ENCODE data around the gene KRTAP9-6.
"Not testable (repeated sequence)": the region's sequence is repeated elsewhere in the genome, so short reads cannot be mapped to it uniquely, and the experiment has no call there.

Gene KRTAP9-6, protein sequence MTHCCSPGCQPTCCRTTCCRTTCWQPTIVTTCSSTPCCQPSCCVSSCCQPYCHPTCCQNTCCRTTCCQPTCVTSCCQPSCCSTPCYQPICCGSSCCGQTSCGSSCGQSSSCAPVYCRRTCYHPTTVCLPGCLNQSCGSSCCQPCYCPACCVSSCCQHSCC

DNA sequence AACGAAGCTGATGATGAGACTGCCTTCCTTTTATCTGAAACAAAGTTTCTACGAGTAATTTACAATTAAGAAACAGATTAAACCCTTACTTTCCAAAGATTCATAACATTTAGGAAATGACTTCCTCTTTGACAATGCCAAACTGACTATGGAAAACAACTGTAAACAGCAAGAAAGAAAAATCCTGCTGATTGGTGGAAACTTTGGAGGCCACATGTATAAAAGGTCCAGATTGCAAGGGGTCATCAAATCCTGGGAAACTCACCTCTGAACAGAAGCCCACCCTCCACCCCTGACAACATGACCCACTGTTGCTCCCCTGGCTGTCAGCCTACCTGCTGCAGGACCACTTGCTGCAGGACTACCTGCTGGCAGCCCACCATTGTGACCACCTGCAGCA is at the start of gene KRTAP9-6:
TSS of gene KRTAP9-6 (plus strand) at position 301 of the 400 bp plus-strand sequence. CDS start at position 301, 0 bp downstream.
- DNase-seq: no peak

DNA sequence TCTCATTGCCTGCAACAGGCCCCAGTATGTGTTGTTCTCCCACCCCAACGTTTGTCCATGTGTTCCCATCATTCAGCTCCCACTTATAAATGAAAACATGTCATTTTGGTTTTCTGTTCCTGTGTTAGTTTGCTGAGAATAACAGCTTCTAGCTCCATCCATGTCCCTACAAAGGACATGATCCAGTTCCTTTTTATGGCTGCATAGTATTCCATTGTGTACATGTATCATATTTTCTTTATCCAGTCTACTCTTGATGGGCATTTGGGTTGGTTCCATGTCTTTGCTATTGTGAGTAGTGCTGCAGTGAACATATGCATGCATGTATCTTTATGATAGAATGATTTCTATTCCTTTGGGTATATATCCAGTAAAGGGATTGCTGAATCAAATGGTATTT is 49.5 kb upstream of the KRTAP9-6 start:
- no peak for DNase-seq

DNA sequence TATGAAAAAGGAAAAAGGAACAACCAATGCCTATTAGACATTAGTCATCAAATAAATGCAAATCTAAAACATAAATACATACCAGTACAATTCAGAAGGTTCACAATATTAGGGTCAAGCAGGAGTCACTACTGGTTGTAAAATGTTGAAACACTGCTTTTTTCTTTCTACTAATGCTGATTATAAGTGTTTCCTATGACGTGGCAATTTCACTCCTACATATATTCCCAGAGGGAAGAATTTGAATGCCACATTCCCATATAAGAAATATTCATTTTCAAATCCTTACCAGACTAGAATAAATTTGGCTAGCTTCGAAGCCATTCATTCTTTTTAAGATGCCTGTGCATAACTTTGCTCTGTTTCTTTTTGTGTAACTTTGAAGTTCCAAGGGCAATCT is 41.4 kb upstream of the KRTAP9-6 start:
- DNase-seq: no peak

DNA sequence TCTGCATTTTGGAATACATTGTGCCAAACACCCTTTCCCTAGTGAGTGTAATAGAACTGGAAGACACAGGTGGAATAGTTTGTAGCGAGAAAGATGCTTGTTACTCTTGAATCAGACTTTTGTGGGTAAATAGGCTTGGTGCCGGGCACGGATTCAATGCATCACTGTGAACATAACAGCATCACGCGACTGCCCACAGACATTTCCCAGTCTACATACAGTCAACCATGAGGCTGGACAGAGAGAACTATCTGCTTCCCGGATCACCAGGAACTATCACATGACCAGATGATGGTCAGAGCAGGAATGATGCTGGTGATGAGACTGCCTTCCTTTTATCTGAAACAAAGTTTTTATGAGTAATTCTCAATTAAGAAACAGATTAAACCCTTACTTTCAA is 39.1 kb upstream of the KRTAP9-6 start:
- no peak for DNase-seq

DNA sequence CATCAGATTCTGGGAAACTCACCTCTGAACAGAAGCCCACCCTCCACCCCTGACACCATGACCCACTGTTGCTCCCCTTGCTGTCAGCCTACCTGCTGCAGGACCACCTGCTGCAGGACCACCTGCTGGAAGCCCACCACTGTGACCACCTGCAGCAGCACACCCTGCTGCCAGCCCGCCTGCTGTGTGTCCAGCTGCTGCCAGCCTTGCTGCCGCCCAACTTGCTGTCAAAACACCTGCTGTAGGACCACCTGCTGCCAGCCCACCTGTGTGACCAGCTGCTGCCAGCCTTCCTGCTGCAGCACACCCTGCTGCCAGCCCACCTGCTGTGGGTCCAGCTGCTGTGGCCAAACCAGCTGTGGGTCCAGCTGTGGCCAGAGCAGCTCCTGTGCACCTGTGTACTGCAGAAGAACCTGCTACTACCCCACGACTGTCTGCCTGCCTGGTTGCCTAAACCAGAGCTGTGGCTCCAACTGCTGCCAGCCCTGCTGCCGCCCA is 38.5 kb upstream of the KRTAP9-6 start, which contains the start of gene KRTAP9-2:
TSS of gene KRTAP9-2 (plus strand) at position 51 of the 498 bp plus-strand sequence. CDS start at position 58, 7 bp downstream.
- not testable (repeated sequence) for DNase-seq

DNA sequence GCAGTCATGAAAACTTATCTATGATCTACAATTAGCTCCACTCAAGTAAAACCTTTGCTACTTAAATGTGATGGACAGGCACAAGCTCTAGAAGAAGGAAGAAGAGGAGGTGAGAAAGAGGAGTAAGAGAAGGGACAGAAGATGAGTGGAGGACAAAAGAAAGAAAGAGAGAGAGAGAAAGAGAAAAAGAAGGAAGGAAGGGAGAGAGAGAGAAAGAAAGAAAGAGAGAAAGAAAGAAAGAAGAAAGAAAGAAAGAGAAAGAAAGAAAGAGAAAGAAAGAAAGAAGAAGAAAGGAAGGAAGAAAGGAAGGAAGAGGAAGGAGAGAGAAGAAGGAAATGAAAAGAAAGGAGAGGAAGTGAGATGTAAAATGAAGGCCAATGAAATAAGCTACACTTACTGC is 35.1 kb upstream of the KRTAP9-6 start:
- DNase-seq: no peak

DNA sequence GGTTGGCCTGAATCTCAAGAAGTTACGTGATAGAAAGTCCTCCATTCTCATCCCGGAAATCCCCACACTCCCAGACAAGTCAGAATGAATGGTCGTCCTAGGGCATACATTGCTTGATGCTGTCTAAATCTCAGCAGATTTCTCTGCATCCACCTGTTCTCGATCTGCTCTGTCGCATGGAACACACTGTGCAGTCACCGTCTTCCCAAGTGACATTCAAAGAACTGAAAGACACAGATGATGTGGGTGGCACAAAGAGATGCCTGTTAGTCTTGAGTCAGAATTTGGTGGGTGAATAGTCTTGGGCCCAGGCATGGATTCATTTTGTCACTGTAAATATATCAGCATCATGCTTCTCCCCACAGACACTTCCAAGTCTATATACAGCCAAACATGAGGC is 33.4 kb upstream of the KRTAP9-6 start:
- DNase-seq: no peak

DNA sequence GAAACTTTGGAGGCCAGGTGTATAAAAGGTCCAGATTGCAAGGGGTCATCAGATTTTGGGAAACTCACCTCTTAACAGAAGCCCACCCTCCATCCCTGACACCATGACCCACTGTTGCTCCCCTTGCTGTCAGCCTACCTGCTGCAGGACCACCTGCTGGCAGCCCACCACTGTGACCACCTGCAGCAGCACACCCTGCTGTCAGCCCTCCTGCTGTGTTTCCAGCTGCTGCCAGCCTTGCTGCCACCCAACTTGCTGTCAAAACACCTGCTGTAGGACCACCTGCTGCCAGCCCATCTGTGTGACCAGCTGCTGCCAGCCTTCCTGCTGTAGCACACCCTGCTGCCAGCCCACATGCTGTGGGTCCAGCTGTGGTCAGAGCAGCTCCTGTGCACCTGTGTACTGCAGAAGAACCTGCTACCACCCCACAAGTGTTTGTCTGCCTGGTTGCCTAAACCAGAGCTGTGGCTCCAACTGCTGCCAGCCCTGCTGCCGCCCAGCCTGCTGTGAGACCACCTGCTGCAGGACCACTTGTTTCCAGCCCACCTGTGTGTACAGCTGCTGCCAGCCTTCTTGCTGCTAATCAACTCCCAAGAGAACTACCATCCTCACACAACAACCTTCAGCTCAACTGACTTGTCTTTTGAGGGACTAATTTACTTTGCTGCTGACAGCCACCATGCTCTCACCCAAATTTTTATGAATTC is 32.6 kb upstream of the KRTAP9-6 start, which contains the start of gene KRTAP9-3:
TSS of gene KRTAP9-3 (plus strand) at position 51 of the 707 bp plus-strand sequence. CDS start at position 104, 53 bp downstream.
- DNase-seq: not testable (repeated sequence)

DNA sequence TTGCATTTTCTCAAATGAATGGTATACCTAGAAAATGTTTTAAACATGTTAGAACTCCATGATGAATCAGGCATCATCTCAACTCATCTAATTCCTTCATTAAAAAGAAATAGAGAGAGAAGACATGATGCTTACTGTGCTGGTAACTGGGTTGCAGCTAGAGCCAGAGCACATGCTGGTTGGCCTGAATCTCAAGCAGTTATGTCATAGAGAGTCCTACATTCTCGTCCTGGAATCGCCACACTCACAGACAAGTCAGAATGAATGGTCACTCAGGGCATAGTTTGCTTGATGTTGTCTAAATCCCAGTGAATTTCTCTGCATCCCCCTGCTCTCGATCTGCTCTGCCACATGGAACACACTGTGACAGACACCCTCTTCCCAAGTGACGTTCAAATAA is 28.1 kb upstream of the KRTAP9-6 start:
- DNase-seq: not testable (repeated sequence)

DNA sequence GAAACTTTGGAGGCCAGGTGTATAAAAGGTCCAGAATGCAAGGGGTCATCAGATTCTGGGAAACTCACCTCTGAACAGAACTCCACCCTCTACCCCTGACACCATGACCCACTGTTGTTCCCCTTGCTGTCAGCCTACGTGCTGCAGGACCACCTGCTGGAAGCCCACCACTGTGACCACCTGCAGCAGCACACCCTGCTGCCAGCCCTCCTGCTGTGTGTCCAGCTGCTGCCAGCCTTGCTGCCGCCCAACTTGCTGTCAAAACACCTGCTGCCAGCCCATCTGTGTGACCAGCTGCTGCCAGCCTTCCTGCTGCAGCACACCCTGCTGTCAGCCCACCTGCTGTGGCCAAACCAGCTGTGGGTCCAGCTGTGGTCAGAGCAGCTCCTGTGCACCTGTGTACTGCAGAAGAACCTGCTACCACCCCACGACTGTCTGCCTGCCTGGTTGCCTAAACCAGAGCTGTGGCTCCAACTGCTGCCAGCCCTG is 27.2 kb upstream of the KRTAP9-6 start, which contains the start of gene KRTAP9-8:
TSS of gene KRTAP9-8 (plus strand) at position 51 of the 489 bp plus-strand sequence. CDS start at position 104, 53 bp downstream.
- DNase-seq: not testable (repeated sequence)

DNA sequence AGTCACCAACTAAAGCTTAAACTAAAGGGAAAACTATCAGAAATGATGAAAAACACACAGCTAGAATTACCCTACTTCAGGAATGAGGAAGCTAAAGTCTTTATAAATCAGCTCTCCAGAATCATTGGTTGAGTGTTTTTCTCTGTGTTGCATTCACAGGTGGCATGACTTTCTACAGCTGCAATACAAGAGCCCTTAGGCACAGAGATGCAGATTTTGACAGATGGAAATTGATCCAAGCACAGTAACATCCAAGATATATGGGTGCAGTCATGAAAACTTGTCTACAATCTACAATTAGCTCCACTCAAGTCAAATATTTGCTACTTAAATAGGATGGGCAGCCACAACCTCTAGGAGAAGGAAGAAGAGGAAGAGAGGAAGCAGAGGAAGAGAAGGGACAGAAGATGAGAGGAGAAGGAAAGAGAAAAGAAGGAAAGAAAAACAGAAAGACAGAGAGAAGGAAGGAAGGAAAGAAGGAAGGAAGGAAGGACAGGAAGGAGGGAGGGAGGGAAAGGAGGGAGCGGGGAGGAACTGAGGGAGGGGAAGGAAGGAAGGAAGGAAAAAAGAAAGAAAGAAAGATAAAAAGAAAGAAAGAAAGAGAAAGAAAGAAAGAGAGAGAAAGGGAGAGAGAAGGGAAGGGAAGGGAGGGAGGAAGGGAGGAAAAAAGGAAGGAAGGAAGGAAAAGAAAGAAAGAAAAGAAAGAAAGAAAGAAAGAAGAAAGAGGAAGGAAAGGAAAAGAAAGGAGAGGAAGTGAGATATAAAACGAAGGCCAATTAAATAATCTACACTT is 18.0 kb upstream of the KRTAP9-6 start:
- not testable (repeated sequence) for DNase-seq

DNA sequence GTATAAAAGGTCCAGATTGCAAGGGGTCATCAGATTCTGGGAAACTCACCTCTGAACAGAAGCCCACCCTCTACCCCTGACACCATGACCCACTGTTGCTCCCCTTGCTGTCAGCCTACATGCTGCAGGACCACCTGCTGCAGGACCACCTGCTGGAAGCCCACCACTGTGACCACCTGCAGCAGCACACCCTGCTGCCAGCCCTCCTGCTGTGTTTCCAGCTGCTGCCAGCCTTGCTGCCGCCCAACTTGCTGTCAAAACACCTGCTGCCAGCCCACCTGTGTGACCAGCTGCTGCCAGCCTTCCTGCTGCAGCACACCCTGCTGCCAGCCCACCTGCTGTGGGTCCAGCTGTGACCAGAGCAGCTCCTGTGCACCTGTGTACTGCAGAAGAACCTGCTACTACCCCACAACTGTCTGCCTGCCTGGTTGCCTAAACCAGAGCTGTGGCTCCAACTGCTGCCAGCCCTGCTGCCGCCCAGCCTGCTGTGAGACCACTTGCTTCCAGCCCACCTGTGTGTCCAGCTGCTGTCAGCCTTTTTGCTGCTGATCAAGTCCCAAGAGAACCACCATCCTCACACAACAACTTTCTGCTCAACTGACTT is 15.4 kb upstream of the KRTAP9-6 start, which contains the start of gene KRTAP9-4:
TSS of gene KRTAP9-4 (plus strand) at position 51 of the 604 bp plus-strand sequence. CDS start at position 85, 34 bp downstream.
- DNase-seq: not testable (repeated sequence)

DNA sequence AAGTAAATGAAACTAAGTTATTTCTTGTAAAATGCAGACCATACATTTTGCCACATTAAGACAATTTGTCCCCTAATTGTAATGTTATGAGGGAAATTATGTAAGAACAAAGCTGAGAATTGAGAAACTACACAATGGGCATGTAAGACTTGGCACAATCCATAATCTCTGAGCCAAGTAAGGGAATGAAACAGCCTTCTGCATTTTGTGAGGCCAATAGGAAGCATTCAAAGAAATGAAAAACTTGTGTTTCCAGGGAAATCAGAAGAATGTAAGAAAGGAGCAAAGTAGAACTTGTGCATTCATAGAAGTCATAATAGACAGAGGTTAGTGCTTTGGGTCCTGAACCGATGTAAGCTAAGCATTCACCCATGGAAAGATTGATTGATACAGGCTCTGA is 13.9 kb upstream of the KRTAP9-6 start:
- DNase-seq: no peak

DNA sequence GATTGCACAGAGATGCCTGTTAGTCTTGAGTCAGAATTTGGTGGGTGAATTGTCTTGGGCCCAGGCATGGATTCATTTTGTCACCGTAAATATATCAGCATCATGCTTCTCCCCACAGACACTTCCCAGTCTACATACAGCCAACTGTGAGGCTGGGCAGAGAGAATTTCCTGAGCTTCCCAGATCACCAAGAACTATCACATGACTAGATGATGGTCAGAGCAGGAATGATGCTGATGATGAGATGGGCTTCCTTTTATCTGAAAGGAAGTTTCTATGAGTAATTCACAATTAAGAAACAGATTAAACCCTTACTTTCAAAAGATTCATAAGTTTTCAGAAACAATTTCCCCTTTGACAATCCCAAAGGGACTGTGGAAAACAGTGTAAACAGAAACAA is 10.3 kb upstream of the KRTAP9-6 start:
- no peak for DNase-seq

DNA sequence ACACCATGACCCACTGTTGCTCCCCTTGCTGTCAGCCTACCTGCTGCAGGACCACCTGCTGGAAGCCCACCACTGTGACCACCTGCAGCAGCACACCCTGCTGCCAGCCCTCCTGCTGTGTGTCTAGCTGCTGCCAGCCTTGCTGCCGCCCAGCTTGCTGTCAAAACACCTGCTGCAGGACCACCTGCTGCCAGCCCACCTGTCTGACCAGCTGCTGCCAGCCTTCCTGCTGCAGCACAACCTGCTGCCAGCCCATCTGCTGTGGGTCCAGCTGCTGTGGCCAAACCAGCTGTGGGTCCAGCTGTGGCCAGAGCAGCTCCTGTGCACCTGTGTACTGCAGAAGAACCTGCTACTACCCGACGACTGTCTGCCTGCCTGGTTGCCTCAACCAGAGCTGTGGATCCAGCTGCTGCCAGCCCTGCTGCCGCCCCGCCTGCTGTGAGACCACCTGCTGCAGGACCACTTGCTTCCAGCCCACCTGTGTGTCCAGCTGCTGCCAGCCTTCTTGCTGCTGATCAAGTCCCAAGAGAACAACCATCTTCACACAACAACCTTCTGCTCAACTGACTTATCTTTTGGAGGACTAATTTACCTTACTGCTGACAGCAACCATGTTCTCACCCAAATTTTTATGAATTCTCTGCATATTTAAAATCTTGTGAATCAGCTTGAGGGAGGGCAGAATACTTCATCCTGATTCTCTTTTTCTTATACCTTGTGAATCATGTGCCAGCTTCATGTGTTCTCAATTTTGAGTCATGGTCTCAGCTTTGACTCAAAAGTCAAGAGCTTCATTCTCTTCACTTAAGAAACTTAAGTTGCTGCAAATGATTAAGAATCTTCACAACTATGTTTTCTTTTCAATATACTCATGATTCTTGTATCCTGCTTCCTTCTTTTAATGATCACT is 9.5 kb upstream of the KRTAP9-6 start, which contains the start of gene KRTAP9-9:
TSS of gene KRTAP9-9 (plus strand) at position 4 of the 910 bp plus-strand sequence.
- not testable (repeated sequence) for DNase-seq

DNA sequence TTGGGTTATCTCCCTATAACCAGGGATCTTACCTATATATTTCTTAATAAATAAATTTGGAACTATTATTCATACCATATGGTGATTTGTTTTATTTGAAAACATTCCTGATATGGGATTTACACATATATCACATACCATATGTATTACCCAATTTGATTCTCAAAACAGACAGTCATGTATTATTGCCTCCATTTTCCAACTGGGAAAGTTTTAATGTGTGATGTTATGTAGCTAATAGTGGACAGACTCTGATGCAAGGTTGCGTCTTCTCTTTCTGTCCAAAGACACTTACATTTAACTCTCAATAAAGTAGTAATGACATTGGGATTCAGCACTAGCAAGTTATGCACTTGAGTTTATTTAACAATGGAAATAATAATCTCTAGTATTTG is 8.9 kb upstream of the KRTAP9-6 start:
- no peak for DNase-seq

DNA sequence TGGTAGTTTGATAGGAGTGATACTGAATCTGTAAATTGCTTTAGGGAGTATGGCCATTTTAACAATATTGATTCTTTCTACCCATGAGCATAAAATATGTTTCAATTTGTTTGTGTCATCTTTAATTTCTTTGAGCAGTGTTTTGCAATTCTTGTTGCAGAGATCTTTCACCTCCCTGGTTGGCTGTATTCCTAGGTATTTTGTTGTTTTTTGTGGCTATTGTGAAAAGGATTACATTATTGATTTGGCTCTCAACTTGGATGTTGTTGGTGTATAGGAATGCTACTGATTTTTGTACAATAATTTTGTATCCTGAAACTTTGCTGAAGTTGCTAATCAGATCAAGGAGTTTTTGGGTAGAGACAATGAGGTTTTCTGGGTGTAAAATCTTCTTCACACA is 6.8 kb upstream of the KRTAP9-6 start:
- no peak for DNase-seq

DNA sequence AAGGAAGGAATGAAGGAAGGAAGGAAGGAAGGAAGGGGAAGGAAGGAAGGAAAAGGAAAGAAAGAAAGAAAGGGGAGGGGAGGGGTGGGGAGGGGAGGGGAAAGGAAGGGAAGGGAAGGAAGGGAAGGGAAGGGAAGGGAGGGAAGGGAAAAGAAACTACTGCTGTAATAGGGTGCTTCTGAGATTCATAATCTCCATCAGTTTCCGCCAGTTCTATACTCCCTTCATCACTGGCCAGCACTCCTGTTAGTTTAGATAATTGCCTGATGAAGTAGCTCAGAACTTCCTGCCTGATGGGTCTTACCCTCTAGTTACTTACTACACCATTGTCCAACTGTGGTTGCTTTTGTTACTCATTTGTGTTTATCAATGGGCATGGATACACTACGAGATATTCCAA is 2.0 kb upstream of the KRTAP9-6 start:
- no peak for DNase-seq

DNA sequence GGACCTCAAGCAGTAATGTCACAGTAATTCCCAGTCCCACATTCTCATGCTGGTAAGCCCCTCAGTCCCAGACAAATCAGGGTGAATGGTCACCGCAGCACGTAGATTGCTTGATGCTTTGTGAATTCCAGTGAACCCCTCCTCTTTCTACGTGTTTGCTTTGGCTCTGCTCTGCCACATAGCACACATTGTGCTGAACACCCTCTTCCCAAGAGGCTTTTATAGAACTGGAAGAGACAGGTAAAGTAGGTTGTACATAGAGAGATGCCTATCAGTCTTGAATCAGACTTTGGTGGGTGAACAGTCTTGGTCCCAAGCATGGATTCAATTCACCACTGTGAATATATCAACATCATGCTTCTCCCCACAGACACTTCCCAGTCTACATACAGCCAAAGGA is 579 bp upstream of the KRTAP9-6 start:
- DNase-seq: no peak

DNA sequence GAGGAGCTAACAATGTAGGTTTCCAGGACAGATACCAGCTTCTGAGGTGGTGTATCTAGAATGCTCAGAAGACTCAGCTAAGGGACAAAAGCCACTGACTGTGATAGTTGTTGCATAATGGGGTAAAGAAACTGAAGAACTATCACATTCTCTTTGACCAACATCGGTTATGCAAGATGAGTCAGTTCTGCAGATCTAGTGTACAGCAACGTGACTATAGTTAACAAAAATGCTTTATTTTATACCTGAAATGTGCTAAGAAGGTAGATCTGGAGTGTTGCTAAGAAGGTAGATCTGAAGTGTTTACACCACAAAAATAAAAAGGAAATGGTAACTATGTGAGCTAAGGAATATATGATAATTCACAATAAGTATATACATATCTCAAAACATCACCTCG is 2.5 kb downstream of the KRTAP9-6 start:
- DNase-seq: no peak

DNA sequence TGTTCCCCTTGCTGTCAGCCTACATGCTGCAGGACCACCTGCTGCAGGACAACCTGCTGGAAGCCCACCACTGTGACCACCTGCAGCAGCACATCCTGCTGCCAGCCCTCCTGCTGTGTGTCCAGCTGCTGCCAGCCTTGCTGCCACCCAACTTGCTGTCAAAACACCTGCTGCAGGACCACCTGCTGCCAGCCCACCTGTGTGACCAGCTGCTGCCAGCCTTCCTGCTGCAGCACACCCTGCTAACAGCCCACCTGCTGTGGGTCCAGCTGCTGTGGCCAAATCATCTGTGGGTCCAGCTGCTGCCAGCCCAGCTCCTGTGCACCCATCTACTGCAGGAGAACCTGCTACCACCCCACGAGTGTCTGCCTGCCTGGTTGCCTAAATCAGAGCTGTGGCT is 6.1 kb downstream of the KRTAP9-6 start:
- not testable (repeated sequence) for DNase-seq

Data from inflammatory macrophage treated with lipopolysaccharide for 4 hours (primary cell).